Astrocyte of the cerebellum (primary cell): Measurements from ENCODE around the gene NIT2.

Experiments
- DNase-seq: peaks from one replicate; pipeline ENCODE4 v3.0.0-alpha.2; 2011; ENCODE audit warnings: low read depth
- H3K4me3 ChIP-seq: 2 replicates; pipeline ENCODE4 v1.5.1; 2011; ENCODE audit warnings: mild to moderate bottlenecking, low read depth, low read length, moderate library complexity
- CTCF ChIP-seq: IDR thresholded peaks from 2 replicates; pipeline ENCODE4 v1.5.1; 2012; ENCODE audit warnings: low read length, low read depth, moderate library complexity, mild to moderate bottlenecking; ENCODE audit errors: missing control alignments
- in situ Hi-C: cut with HindIII; loops from 2 replicates; pipeline ENCODE4 v1.10.0; 2017; ENCODE audit warnings: low sequenced_read_pairs

Gene NIT2

GRCh38 chr3:100364421-100364820 lies 29.9 kb downstream of the NIT2 start:
- H3K4me3 ChIP-seq = no peak overlapping the region
- in situ Hi-C loops = loop anchor here (5.0 kb wide), 1 partner anchor 42 kb away; no protein-coding TSS in a partner anchor
- DNase-seq = no peak
- no peak for TF ChIP-seq CTCF

GRCh38 chr3:100366424-100366823 lies 31.9 kb downstream of the NIT2 start:
- TF ChIP-seq CTCF = no peak
- H3K4me3 ChIP-seq = no peak overlapping the region
- no peak for DNase-seq
- in situ Hi-C loops = no loop called here

GRCh38 chr3:100368441-100368840 lies 33.9 kb downstream of the NIT2 start:
- no peak for TF ChIP-seq CTCF
- H3K4me3 ChIP-seq = no peak overlapping the region
- no peak for DNase-seq
- in situ Hi-C loops = no loop called here

- TF ChIP-seq CTCF = no peak
- in situ Hi-C loops = no loop called here
- DNase-seq = no peak
These were observed 36.2 kb downstream of the NIT2 start for GRCh38 chr3:100370756-100371155.

GRCh38 chr3:100374521-100374920 lies 40.0 kb downstream of the NIT2 start:
- TF ChIP-seq CTCF = no peak
- in situ Hi-C loops = no loop called here
- no peak overlapping the region for H3K4me3 ChIP-seq
- DNase-seq = no peak

More at GRCh38 chr3:100370756-100371155, 36.2 kb downstream of the NIT2 start:
- no peak overlapping the region for H3K4me3 ChIP-seq

- in situ Hi-C loops = no loop called here
These were observed 41.7 kb downstream of the NIT2 start for GRCh38 chr3:100376301-100376700.

More at GRCh38 chr3:100376301-100376700, 41.7 kb downstream of the NIT2 start:
- no peak for DNase-seq
- H3K4me3 ChIP-seq = no peak overlapping the region
- TF ChIP-seq CTCF = no peak
